GM08714 (cell line): ENCODE results near the gene NAAA.
"Not testable (repeated sequence)": the region's sequence is repeated elsewhere in the genome, so short reads cannot be mapped to it uniquely, and the experiment has no call there.

Experiments used
- H3K4me3 ChIP-seq: fragments of 200-500 bp; sonication (Bioruptor generic); 2 replicates; pipeline ENCODE4 v1.5.1; 2014; ENCODE audit warnings: mild to moderate bottlenecking, low read length, inconsistent platforms
- ZNF274 ChIP-seq: IDR thresholded peaks from 2 replicates; pipeline ENCODE4 v1.6.1; 2012; ENCODE audit warnings: mild to moderate bottlenecking, low read depth, low read length

The NAAA gene

DNA sequence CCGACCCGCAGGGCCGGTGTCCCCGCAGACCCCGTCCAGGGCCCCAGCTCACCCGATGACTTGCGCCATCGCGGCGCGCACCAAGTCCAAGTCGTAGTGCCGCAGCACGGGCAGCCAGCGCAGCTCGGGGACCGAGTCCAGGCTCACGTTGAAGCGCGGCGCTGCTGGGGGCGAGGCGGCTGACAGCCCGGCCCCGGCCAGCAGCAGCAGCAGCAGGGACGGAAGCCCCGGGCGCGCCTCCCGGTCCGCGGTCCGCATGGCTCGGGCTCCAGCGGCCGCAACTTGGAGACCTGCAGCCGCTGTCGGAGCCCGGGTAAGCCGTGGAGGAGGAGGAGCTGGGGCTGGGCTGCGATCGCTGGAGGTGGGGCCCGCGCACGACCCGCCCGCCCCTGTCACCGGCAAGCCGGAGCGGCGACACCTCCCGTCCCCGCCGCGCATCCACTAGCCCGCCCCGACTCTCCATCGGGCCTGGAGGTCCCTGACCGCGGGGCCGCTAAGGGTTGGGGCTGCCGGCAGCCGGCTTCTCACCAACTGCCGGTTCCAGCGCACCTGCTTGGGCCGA, at the start of gene NAAA:
NAAA (minus strand) TSS at position 322 of the 562 bp plus-strand sequence; CDS start at position 258, 64 bp downstream.
- peak within 1 kb of the TSS; percentile 56; the same call in 1 of the 2 replicates for H3K4me3 ChIP-seq
- no peak for TF ChIP-seq ZNF274

DNA sequence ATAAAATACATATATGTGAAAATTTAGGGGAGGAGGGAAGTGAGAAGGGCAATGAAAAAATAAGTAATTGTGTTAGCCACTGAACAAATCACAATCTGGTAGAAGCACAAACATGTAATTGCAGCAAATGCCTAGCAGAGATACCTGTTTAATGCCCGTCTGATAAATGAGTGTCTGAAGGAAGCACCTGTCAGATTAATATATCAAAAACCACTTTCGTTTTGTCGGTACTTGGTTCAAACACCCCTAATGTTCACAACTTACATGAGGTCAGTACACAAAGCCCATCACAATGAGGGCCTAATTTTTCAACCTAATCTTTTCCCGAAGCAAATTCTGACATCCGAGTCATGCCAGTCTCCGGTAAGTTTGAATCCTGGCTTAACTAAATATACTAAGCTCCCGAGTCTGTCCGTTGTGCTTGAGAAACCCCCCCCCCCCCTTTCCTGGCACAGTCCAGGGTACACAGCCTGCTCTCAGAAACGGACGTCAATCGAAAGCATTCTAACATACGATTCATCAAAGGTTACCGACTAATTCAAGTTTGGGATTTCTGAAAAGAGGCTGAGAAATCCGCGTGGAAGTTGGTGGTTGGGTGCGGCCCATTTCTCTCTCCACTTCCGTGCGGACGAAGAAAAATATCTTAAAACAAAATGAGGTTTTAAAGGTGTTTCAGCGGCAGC, 49.2 kb upstream of the NAAA start:
- peak overlapping the region; percentile 81 for H3K4me3 ChIP-seq
- no peak for TF ChIP-seq ZNF274

DNA sequence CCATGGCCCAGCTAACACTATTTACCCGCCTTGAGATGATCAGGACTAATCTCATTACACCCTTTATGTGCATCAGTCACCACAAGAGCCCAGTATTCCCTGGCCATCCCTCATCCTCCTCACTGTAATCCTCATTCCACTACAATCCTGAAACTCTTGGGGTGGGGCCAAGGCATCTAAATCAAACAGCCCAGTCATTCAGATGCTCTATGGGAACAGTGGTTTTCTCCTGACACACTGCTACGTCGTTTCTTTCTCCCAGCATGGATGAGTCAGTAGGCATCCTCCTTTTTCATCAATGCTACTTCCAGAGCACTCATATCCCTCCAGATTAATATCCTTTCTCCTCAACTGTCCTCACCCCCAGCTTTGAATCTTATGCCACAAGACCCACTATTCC, 44.3 kb upstream of the NAAA start:
- no peak for TF ChIP-seq ZNF274
- H3K4me3 ChIP-seq, result no peak overlapping the region

DNA sequence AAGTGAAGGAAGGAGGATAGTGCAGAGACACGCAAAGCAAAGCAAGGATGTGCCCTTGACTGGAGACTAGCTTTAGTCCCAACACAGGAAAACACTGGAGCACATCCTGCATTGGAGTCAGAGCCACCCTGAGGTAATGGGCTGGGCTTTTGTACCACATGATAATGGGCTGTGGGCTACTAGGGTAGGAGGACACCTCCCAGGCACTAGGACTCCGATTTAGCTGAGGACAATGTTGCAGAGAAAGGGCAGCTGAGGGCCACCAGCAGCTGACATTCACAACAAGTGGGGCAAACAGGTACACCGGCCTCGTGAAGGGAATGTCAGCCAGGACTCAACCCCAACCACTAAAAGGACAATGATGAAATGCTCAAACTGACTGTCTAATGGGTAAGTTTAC, 39.8 kb upstream of the NAAA start:
- H3K4me3 ChIP-seq, result no peak overlapping the region
- TF ChIP-seq ZNF274, result no peak

DNA sequence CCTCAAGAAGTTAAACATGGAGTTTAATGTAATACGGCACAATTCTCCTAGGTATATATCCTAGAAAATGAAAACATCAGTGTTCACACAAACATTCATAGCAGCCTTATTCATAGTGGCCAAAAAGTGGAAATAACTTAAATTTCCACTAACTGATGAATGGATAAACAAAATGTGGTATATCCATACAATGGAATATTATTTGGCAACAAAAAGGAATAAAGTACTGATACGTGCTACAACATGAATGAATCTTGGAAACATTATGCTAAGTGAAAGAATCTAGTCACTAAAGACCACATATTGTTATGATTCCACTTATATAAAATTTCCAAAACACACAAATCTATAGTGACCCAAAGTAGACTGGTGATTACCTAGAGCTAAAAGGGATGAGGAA, 35.4 kb upstream of the NAAA start:
- no peak for TF ChIP-seq ZNF274
- H3K4me3 ChIP-seq, result no peak overlapping the region

DNA sequence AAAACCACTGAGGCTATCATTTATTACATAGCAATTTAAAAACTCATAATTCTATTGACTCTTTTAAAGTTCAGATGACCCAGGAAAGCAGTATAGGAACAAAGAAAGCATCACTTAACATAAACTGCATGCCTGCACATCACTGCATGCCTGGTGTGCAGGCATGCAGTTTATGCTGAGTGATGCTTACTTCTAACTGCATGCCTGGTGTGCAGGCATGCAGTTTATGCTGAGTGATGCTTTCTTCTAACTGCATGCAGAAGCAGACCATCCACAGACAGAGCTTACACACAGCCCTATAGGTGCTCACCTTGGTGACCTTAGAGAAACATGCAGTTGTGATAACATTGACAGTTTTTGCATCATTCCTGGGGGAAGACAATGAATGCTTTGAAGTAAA, 33.0 kb upstream of the NAAA start:
- no peak overlapping the region for H3K4me3 ChIP-seq
- no peak for TF ChIP-seq ZNF274

DNA sequence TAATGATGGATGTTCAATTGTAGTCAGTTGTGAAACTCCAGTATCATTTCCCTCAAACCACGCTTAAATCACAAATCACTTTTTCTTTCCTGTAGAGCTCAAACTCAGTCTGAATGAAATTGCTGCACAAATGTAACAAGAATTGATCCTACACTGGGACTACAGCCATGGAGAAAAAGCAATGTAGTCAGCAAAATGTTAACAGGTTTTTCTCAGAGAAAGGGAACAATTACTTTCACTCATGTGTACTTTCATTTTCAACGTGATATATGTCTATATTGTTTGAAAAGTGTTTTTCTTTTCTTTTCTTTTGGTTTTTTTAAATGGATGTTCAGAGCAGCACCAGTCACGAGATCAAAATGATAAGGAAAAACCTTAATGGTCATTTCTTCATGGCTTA, 27.3 kb upstream of the NAAA start:
- no peak overlapping the region for H3K4me3 ChIP-seq
- TF ChIP-seq ZNF274, result no peak

DNA sequence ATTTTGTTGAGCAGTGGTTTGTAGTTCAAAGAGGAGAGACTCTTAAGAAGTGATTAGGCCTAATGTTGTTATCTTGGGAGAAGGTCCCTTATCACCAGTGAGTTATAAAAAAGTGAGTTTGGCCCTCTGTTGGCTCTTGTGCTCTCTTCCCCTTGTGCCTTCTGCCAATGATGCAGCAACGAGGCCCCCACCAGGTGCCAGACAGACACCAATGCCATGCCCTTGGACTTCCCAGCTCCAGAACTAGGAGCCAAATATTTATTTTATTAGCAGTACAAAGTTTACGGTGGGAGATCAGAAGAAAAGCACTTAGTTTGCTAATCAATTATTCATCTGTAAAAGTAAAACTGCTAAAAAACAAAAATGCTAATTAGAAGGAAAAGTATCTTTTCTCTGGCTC, 22.7 kb upstream of the NAAA start:
- TF ChIP-seq ZNF274, result no peak
- H3K4me3 ChIP-seq, result no peak overlapping the region

DNA sequence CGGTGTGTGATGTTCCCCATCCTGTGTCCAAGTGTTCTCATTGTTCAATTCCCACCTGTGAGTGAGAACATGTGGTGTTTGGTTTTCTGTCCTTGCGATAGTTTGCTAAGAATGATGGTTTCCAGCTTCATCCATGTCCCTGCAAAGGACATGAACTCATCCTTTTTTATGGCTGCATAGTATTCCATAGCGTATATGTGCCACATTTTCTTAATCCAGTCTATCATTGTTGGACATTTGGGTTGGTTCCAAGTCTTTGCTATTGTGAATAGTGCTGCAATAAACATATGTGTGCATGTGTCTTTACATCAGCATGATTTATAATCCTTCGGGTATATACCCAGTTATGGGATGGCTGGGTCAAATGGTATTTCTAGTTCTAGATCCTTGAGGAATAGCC, 21.3 kb upstream of the NAAA start:
- H3K4me3 ChIP-seq, result not testable (repeated sequence)

DNA sequence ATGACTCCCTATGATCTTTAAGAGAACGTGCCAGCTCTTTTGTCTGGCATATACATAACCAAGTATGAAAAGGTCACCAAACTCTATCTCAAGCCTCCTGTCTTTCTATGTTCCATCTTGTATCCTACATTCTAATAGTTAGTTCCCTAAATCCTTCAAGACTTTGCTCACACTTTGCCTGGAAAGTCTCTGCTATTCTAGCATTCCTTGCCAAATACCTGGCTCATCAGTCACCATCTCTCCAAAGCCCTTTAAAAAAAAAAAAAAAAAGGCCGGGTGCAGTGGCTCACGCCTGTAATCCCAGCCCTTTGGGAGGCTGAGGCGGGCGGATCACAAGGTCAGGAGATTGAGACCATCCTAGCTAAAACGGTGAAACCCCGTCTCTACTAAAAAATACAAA, 17.7 kb upstream of the NAAA start:
- H3K4me3 ChIP-seq, result not testable (repeated sequence)

DNA sequence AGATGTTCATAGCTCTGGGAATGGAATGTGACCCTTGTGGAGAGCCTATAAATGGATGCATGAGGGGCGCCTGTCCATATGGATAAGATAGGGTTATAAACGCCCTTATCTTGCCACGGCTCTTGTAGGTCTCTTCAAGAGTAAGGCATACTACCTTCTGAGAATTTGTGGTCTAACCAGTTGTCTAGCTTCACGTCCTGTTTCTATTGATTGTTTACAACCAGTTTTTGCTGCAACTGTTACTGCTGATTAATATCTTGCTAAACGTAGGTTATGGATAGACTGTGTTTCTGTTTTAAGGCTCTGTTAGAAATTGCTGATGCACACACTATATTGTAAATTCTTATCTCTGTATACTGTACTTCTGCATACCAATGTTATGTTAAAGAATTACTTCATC, 14.0 kb upstream of the NAAA start:
- H3K4me3 ChIP-seq, result not testable (repeated sequence)

DNA sequence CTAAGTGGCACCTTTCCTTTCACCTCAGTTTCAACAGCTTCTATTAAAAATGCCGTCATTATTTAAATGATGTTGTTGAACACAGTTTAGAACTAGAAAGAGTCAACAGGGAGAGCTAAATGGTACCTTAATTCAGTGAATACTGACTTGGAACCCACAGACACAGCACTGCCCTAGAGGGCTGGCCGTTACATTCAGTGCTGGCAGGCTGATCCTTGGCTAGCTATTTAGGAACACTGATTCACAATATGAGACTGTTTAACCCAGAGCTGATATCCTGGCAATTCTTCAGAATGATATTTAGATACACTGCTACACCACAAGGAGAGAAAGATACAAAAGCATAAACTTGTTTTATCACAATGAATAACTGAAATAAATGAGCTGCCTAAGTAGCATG, 12.7 kb upstream of the NAAA start:
- H3K4me3 ChIP-seq, result no peak overlapping the region
- no peak for TF ChIP-seq ZNF274

DNA sequence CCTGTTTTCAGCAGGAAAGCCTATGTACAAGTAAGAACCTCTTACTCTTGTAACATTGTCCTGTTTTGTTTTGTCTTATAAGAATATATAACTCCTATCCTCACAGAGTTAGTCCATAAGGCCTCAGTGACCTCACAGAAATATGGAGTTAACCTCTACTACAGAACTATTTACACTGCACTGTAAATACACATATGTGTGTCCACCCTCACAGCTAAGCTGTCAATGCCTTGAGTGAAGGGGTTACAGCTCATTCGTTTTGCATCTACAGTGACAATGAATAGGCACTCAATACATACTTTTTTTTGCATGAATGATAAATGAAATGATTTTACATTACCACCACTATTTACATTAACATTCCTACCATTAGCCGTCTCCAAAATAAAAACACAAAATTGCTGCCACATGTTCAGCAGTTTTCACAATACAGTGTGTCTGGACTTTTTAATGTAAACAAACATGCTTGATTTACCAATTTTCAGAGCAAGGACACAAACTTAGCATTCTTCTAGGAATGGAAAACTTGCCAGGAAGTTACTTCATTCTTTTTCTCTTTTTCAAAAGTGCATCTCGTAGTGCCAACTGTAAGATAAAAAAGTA, 9.5 kb upstream of the NAAA start:
- TF ChIP-seq ZNF274, result no peak
- no peak overlapping the region for H3K4me3 ChIP-seq

DNA sequence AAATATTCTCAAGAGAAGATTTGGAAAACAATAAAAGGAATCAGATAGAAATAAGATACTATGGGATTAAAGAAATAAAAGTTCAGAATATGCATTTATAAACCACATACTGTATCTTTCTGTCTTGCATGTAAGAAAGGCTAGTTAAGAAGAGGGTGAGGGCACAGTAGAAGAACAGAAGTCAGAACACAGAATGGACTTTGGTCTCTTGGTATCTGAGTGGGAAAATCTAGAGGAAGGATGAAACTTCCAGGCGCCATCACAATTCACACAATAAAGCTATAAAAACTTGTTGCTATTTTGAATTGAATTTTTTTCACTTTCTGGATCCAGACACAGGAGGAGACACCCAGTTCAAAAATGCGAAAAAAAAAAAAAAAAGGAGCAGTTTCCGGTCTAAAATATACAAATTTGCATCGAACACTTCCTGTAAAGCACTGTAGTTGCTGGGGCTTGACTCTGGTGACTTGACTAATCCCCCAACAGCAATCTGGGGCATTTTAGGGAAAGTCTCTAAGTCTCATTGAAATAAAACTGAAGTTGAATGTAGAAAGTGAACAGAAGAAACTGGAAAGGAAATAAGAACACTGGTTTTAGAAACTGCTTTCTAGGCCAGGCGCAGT, 8.1 kb upstream of the NAAA start:
- no peak for TF ChIP-seq ZNF274
- H3K4me3 ChIP-seq, result no peak overlapping the region
